NCI-H1105 treated with DMSO at 0.1 percent for 48 hours (cell line): ENCODE data around the gene MADD.

Source experiments
- DNase-seq: peaks from one replicate; lab custom pipeline; 2025; lab: John Stamatoyannopoulos, UW

Gene MADD

DNA sequence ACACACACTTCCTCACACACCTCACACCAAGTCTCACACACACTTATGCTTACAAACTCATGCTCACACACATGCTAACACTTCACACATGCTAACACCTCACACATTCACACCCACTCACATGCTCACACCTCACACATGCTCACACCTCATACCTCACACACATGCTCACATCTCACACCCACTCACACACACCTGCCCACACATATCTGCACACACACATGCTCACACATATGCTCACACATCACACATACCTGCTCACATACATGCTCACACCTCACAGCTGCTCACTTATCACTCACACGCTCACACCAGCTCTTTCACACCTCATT is 87.0 kb downstream of the MADD start:
- no peak for DNase-seq

DNA sequence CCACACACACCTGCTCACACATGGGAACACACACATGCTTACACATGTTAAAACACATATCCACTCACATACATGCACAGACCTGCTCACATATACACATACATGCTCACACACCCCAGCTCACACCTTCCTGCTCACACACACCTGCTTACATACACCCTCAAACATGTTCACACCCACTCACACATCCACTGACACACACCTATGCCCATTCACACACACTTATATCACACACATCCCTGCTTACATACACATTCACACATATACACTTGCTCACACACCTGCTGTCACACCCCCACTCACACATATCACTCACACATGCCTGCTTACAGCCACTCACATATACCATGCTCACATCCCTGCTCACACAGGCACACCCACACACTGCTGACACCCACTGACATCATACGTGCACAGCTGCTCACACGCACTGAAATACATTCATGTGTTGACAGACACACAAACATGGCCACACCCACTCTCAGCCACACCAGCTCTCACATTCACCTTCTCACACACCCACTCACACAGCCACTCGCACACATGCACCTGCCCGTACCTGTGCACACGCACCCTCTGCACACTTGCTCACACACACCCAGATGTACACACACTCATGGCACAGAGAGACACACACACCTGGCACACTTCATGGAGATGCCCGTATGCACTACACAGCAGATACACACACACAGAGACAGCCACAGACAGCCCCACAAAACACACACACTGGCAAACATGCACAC is 88.2 kb downstream of the MADD start:
- no peak for DNase-seq

DNA sequence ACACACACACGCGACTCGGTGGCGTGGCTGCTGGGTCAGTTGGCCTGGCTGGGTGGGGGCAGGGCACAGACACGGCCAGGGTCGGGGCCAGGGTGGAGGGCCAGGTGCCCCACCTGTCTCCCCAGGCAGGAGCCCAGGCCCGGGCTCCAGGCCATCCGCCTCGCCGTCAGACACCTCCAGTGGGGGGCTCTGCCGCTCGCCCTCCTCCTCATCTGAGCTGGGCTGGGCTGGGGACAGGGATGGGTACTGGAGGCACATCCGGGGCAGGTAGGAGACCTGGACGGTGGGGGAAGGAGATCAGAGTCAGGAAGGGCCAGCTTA is 88.8 kb downstream of the MADD start:
- no peak for DNase-seq

DNA sequence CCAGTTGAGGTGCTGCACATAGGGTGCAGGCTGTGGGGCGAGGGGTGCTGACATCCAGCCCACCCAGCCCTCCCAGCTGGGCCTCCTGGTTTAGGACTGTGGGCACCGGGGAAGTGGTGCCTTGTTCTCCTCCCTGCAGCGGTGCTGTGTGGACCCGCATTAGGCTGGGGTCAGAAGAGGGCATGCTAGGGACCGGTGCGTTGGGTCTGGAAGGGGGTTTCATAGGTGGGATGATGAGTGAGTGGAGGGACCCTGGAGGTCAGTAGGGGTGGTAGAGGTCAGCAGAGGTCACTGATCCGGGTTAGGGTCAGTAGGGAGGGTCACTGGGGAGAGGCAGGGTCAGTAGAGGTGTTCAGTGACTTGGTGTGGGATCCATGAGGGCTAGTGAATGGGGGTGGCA is 89.2 kb downstream of the MADD start:
- no peak for DNase-seq

DNA sequence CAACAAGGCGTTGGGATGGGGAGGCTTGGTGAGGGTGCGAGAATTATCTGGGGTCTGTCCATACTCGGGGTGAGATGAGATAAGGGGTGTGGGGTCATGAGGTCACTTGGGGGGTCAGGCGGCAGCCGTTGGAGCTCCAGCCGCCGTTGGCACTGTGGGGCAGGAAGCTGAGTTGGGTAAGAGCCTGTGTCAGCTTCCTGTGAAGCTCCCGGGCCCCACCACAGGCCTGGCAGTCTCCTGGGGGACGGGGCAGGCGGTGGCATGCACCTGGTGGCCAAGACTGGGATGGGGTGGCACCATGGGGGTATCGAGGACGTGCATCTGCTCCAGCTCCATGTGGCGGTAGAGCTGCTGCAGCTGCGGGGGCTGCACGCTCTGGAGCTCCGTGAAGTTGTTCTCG is 89.7 kb downstream of the MADD start:
- no peak for DNase-seq

DNA sequence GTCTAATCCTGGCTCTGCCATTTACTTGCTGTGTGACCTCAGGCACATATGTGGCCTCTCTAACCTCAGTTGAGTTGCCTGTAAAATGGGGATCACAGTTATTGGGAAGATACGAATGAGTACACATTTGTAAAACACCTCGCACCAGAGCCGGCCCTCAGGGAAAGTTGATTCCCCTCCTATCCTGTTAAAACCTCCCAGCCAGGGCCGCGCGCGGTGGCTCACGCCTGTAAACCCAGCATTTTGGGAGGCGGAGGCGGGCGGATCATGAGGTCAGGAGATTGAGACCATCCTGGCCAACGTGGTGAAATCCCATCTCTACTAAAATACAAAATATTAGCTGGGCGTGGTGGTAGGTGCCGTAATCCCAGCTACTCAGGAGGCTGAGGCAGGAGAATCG is 90.4 kb downstream of the MADD start:
- DNase-seq = no peak

DNA sequence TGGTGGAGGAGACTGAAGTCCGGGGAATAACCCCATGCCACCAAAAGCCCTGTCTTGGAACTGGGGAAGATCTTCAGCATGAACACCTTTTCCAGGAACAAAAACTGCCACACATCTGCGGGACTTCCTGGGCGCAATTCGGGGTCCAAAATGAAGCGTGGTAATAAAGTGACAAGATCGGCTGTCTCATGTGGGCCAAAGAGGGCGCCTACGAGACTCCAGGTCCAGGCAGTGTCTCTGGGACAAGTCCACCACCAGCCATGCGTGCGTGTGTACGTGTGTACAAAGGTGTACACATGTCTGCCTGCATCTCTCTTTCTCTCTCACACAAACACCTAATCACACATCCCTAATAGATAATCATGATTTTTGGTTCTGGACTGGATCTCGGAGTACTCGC is 91.5 kb downstream of the MADD start:
- no peak for DNase-seq

DNA sequence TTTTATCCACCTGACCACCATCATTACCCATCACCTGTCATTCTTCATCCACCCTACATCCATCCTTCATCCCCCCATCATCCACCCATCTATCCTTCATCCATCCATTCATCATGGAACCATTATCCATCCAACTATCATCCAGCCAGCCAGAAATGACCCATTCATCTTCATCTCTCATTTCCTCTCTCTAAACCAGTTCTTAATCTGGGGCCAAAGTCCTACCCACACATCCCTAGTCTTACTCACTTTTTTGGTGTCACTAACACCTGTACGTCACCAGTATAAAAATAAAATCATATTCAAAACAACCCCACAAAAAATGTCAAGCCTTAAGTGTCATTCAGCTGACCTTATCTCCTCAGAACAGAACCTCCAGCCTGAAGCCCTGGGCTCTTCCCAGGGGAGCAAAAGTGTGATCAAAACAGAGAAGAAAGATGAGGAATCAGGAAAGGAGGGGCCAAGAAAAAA is 96.1 kb downstream of the MADD start:
- DNase-seq = no peak

DNA sequence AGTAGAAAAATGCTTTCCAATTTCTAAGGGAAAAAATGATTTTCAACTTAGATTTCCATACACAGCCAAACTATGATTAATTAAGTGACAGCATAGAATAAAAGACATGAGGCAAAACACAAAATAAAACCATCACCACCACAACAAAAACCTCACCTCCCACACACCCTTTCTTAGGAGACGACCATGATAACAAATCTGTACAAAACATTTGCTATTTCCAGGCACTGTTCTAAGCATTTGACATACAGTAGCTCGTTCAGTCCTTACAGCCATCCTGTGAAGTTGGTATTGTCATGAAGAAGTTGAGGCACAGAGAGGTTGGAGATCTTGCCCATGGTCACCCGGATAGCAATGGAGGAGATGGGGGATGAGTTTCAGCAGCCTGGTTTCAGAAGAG is 99.7 kb downstream of the MADD start:
- DNase-seq = no peak

DNA sequence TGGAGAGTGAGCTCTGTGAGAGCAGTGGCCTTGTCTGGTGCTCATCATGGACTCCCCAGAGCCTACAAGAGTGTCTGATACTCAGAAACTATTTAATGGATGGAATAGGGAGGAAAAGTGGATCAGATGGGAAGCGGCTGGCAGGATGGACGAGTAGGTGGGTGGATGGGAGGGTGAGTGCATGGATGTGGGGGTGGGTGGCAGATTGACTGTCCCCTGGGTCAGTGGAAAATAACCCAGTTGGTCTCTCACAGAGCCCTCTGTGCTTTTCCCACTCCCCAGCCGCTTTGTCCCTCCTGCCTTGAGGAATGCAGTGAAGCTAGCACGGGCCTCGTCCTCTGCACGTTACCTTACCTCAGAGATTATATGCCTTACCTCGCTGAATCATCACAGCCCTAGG is 102.5 kb downstream of the MADD start:
- DNase-seq = no peak

DNA sequence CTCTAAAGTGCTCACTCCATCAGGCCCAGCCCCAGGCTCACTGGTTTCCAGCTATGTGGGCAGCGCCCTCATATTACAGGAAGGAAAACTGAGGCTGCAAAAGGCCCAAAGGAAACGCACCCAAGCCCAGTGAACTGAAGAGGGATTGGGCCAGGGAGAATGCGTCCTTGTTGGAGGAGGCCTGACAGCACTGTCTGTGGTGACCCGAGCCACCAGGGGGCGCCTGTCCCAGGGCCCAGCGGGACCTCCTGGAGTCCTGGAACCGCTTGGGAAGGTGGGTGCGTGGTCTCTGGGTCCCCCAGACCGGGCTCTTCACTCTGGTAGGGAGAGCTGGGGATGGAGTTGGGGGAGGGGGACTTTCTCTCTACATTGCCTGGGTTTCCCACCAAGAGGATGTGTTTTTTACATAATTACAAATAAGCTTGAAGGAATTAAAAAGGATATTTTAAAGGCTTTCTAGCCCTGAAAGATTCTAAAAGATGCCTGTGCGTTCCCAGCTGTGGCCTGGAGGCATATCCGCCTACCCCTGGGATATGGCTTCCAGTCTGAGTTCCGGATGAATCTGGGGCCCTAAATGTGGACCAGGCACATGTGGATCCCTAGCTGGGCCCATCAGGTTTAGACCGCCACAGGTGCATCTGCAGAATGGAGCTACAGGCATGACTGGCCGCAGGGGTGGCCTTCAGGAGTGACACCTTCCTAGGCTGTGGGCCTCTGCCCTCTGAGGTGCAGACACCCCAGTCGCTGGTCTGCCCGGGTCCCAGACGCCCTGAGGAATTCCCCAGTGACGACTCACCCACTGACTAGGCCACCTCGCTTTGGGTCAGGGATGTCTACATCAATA is 104.2 kb downstream of the MADD start:
- DNase-seq = peak; percentile 48

DNA sequence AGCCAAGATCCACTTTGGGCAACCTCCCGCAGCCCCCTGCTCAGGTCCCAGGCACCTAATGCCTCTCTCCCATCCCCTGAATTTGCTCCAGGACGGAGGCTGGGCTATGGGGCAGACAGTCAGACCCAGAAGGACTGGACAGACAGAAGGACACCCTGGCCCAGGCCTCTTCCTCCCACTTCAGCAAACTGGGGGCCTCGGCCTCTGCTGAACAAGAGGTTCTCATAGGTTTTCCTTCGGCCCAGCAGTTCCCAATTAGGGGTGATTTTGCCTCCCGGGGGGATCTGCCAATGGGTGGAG is 104.7 kb downstream of the MADD start:
- DNase-seq = no peak

DNA sequence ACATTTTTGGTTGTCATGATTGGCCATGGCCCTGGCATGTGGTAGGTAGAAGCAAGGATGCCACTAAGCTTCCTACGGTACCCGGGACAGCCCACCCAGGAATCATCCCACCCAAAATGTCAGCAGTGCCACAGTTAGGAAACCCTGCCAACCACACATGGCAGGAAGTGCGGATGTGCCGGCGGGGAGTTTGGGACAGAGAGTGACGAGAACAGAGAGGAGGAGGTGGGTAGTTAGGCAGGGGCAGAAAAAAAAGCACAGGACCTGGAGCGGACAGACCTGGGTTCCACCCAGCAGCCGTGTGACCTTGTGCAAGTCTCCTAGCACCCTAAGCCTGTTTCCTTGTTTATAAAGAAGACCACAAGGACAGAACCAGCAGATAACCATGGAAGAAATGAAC is 105.1 kb downstream of the MADD start:
- no peak for DNase-seq

DNA sequence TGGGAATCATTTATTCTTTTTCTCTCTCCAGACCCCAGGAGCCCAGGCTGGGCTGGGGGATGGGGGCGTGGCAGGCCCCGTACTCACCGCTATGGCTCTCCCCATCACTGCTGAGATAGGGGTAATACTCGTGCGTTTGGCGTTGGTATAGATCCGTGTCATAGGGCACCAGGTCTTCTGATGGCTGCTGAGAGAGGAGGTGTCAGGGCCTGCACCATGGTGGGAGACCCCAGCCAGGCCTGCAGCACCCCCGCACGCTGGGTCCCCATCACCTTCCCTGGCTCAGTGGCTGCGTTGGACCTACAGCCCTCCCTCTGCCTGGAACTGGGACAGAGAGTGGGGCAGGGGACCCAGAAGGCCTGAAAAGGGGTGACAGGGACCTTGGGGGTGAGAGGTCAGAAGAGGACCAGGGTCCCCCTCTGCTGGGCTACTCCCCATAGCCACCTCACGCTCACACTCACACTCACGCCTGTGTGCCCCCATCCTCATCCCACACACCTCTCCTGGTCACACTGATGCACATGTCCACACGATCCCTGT is 105.7 kb downstream of the MADD start:
- no peak for DNase-seq

DNA sequence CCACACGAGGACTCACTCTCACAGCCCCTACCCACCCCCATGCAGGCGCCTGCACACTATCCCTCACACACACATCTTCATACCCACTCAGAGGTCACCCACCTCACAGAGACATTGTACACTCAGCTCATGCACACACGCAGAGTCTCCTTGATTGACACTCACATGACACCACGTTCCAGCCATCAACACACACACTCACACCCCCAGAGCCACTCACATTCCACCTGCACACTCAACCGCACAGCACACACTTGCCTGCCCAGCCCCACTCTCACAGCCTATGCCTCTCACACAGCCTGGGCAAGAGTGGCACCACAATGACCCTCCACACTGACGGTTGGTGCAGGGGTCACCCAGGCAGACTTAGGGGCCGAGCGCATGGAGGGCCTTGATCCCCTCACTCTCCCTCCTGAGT is 106.2 kb downstream of the MADD start:
- DNase-seq = no peak

DNA sequence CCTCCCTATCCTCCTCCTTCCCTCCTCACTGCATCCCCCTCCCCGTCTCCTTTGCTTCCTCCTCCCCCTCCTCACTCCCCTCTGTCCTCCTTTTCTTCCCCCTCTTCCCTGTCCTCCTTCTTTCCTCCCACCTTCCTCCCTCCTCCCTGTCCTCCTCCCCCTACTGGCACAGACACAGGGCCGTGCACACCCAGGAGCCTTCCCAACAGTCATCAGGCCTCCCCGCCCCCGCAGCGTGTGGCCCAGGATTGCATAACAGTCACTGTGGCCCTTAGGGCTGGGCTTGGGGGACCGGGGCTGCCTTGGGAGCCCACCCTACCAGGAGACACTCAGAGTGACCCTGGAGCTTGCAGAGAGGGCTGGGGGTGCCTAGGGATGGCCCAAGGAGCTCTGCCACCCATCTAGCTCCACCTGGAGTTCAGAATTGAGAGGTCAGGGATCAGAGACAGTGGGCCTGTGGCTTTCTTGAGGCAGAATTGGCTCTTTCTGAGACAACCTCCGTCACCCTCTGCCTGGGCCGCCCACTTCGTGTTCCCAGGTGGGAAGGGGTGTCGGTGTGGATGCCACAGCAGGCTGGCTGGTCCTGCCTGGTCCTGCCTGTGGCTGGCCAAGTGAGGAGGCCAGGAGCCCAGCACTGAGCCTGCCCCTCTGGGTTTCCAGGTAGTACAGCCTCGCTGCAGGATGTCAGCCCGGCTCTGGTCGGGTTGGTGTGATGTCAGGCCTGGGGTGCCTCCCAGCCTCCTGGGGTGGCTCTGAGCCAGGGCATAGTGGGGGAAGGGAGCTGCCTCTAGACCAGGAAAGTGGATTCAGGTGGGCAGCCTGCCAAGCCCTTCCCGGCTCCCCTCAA is 106.8 kb downstream of the MADD start:
- no peak for DNase-seq

DNA sequence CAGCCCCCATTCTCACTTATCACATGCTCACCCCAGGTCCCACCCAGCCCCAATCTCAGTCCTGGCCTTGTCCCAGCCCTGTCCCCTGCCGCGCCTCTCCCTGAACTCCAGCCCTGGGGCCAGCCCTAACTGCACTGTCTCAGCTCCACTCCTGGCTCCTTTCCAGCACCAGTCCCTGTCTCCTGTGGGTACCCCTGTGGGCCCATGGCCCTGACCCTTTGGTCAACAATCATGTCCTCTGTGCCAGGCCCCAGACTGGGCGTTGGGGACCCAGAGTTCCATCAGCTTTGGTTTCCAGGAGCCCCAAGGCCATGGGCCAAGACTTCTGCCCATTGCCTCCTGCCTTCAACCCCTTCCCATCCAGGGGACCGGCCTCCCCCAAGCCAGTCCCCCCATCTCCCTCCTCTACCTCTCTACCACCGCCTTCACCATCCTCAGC is 107.7 kb downstream of the MADD start:
- no peak for DNase-seq

DNA sequence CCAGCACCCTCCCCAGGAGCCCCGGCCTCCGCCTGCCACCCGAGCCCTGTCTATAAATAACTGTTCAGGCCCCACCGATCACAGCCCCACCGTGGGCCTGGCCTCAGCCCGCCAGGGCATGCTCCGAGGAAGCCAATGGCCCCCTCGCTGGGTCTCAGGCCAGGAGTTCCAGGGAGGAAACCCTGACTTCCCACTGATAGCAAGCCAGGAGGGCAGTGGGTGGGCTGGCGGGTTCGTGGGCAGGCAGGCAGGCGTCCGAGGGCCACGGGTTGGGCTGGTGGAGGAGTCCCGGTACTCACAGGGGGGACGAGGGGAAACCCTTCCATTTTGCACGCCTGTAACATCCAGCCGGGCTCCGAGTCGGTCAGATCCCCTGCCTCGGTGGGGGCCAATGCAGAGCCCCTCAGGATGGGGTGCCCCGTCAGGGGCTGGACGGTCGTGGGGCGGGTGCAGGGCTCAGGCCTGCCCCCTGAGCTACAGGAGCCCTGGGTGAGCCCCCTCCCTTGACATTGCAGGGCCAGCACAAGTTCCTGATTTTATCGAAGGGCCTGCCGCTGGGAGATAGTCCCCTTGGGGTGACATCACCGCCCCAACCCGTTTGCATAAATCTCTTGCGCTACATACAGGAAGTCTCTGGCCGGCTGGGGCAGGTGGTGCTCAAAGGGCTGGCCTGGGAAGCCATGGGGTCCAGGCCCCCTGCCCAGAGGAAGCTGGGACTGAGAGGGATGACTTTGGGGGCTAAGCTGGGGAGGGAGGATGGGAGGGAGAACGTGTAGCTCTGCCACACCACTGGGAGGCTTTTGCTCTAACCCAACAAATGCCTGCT is 108.3 kb downstream of the MADD start, which contains the start of gene SPI1:
TSS of gene SPI1 (minus strand) at position 538 of the 826 bp plus-strand sequence. CDS start at position 344, 194 bp downstream.
- no peak for DNase-seq

DNA sequence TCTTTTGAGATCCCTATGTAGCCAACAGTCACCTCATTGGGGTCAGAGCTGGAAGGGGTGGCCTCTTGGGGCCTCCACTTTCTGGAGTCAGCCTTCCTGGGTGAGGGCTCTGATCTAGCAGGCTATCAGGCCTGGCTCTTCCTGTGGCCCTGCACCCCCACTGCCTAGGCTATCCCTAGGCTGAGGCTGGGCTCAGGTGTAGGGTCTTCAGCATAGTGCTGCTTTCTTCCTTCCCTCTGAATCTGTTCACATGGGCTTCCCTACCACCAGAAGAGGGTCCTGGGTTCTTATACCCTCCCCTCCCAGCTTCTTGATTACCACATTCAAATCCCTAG is 108.9 kb downstream of the MADD start:
- no peak for DNase-seq

DNA sequence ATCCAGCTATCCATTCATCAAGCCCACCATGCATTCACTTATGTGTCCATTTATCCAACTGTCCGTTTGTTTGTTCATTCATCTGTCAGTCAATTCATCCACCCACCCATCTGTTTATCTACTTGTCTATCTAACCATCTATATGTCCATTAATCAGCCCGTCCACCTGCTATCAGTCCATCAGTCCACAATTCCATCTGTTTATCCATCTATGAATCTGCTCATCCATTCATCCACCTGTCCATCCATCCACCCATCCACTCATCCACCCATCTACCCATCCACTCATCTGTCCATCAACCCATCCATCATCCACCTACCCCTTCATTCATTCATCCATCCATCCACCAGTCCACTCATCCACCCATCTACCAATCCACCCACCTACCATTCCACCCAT is 109.4 kb downstream of the MADD start:
- DNase-seq = no peak
